D721Med (cell line): Measurements from ENCODE around the gene DMAC2.
"Not testable (repeated sequence)": the region's sequence is repeated elsewhere in the genome, so short reads cannot be mapped to it uniquely, and the experiment has no call there.

Experiments
- DNase-seq: peaks from one replicate; pipeline ENCODE4 v3.0.0; 2011; ENCODE audit warnings: low spot score; ENCODE audit not compliant: insufficient read length
- FAIRE-seq: peaks from 2 replicates; lab custom pipeline; 2011; peaks lifted over from hg19 to GRCh38; lab: Jason Lieb, UNC
- CTCF ChIP-seq: IDR thresholded peaks from 2 replicates; pipeline ENCODE4 v1.5.1; 2012; ENCODE audit warnings: mild to moderate bottlenecking, control low read depth; ENCODE audit not compliant: insufficient read depth; ENCODE audit errors: missing control alignments

The DMAC2 gene

GRCh38 chr19:41411968-41412265, 27.8 kb downstream of the DMAC2 start:
- DNase-seq (no peak), FAIRE-seq (no peak)
- TF ChIP-seq CTCF = no peak

GRCh38 chr19:41411100-41411967, 28.4 kb downstream of the DMAC2 start:
- FAIRE-seq (no peak), DNase-seq (no peak)
- no peak for TF ChIP-seq CTCF

- TF ChIP-seq CTCF = no peak
- FAIRE-seq (no peak), DNase-seq (no peak)
Measured at GRCh38 chr19:41410336-41411054, 29.2 kb downstream of the DMAC2 start.

GRCh38 chr19:41409288-41409687, 30.4 kb downstream of the DMAC2 start:
- DNase-seq = no peak
- no peak for FAIRE-seq
- no peak for TF ChIP-seq CTCF

- DNase-seq, FAIRE-seq: not testable (repeated sequence)
Measured at GRCh38 chr19:41408846-41409245, 30.9 kb downstream of the DMAC2 start.

GRCh38 chr19:41408256-41408655, 31.5 kb downstream of the DMAC2 start:
- no peak for DNase-seq
- no peak for FAIRE-seq
- peak; percentile 2 for TF ChIP-seq CTCF

- DNase-seq (no peak), FAIRE-seq (no peak)
- TF ChIP-seq CTCF = no peak
Measured at GRCh38 chr19:41407271-41407670, 32.4 kb downstream of the DMAC2 start.
